ENCODE results near the gene ATP10A. TPM values are rescaled to one million over a fixed set of nuclear protein-coding genes. Genes with fewer than 3 reads are reported as not detected.

ATP10A gene
- total RNA-seq, 1 experiment from 2014 or later: not detected

- Histone ChIP-seq H3K9me3 (ENCODE audit: low read length) (0 out of 2 replicates have a peak, but pooled peaks cover 3% of the 10 kb centered on the region), H2AFZ (ENCODE audit: low read length) (no peak overlapping the region), H3K79me2 (ENCODE audit: low read length) (no peaks in the 10 kb centered on the region), H3K4me1 (ENCODE audit: low read length) (no peaks in the 10 kb centered on the region), H3K36me3 (ENCODE audit: insufficient read depth, low read length) (no peaks in the 10 kb centered on the region), H3K4me2 (ENCODE audit: low read depth, low read length, poor library complexity, severe bottlenecking) (no peak overlapping the region), H3K4me3 (ENCODE audit: low read length) (no peak overlapping the region), H3K9ac (ENCODE audit: low read length) (no peak overlapping the region), H3K27ac (ENCODE audit: low read length) (no peak overlapping the region), H4K20me1 (ENCODE audit: insufficient read depth, low read depth, low read length) (no peaks in the 10 kb centered on the region), H3K9me2 (replicated peaks; ENCODE audit: insufficient read depth, low read length) (no peaks in the 10 kb centered on the region), H3K27me3 (ENCODE audit: low read length) (no peaks in the 10 kb centered on the region)
- DNase-seq: no peak
Observed at GRCh38 chr15:25812073-25812472, 51.1 kb downstream of the ATP10A start.

GRCh38 chr15:25811481-25811906 is 51.6 kb downstream of the ATP10A start:
- Histone ChIP-seq H3K9me3 (ENCODE audit: low read length) (peaks cover 6% of the 10 kb centered on the region; the same call in 1 of the 2 replicates), H3K27ac (ENCODE audit: low read length) (no peak overlapping the region), H3K79me2 (ENCODE audit: low read length) (no peaks in the 10 kb centered on the region), H3K36me3 (ENCODE audit: insufficient read depth, low read length) (no peaks in the 10 kb centered on the region), H2AFZ (ENCODE audit: low read length) (no peak overlapping the region), H3K27me3 (ENCODE audit: low read length) (no peaks in the 10 kb centered on the region), H4K20me1 (ENCODE audit: insufficient read depth, low read depth, low read length) (no peaks in the 10 kb centered on the region), H3K4me1 (ENCODE audit: low read length) (no peaks in the 10 kb centered on the region), H3K9me2 (replicated peaks; ENCODE audit: insufficient read depth, low read length) (no peaks in the 10 kb centered on the region), H3K9ac (ENCODE audit: low read length) (no peak overlapping the region), H3K4me3 (ENCODE audit: low read length) (no peak overlapping the region), H3K4me2 (ENCODE audit: low read depth, low read length, poor library complexity, severe bottlenecking) (no peak overlapping the region)
- no peak for DNase-seq

GRCh38 chr15:25810631-25811091 is 52.5 kb downstream of the ATP10A start:
- H3K4me1 ChIP-seq (ENCODE audit: low read length): no peaks in the 10 kb centered on the region
- H3K27me3 ChIP-seq (ENCODE audit: low read length): no peaks in the 10 kb centered on the region
- H3K9ac ChIP-seq (ENCODE audit: low read length): no peak overlapping the region
- no peak overlapping the region for H3K4me3 ChIP-seq (ENCODE audit: low read length)
- H3K79me2 ChIP-seq (ENCODE audit: low read length): no peaks in the 10 kb centered on the region
- H3K27ac ChIP-seq (ENCODE audit: low read length): no peak overlapping the region
- DNase-seq: no peak
- no peaks in the 10 kb centered on the region for H3K9me2 ChIP-seq (replicated peaks; ENCODE audit: insufficient read depth, low read length)
- no peaks in the 10 kb centered on the region for H3K36me3 ChIP-seq (ENCODE audit: insufficient read depth, low read length)
- no peak overlapping the region for H3K4me2 ChIP-seq (ENCODE audit: low read depth, low read length, poor library complexity, severe bottlenecking)
- peaks cover 6% of the 10 kb centered on the region; the same call in 1 of the 2 replicates for H3K9me3 ChIP-seq (ENCODE audit: low read length)
- no peak overlapping the region for H2AFZ ChIP-seq (ENCODE audit: low read length)
- no peaks in the 10 kb centered on the region for H4K20me1 ChIP-seq (ENCODE audit: insufficient read depth, low read depth, low read length)

- H3K36me3 ChIP-seq (ENCODE audit: insufficient read depth, low read length): no peaks in the 10 kb centered on the region
- no peaks in the 10 kb centered on the region for H3K79me2 ChIP-seq (ENCODE audit: low read length)
- DNase-seq: no peak
- H3K9me2 ChIP-seq (replicated peaks; ENCODE audit: insufficient read depth, low read length): no peaks in the 10 kb centered on the region
- no peak overlapping the region for H3K9ac ChIP-seq (ENCODE audit: low read length)
- no peak overlapping the region for H2AFZ ChIP-seq (ENCODE audit: low read length)
- H3K4me1 ChIP-seq (ENCODE audit: low read length): no peaks in the 10 kb centered on the region
- H3K27ac ChIP-seq (ENCODE audit: low read length): no peak overlapping the region
- no peaks in the 10 kb centered on the region for H3K27me3 ChIP-seq (ENCODE audit: low read length)
- H3K9me3 ChIP-seq (ENCODE audit: low read length): peaks cover 6% of the 10 kb centered on the region
- no peak overlapping the region for H3K4me3 ChIP-seq (ENCODE audit: low read length)
- no peak overlapping the region for H3K4me2 ChIP-seq (ENCODE audit: low read depth, low read length, poor library complexity, severe bottlenecking)
- no peaks in the 10 kb centered on the region for H4K20me1 ChIP-seq (ENCODE audit: insufficient read depth, low read depth, low read length)
Observed at GRCh38 chr15:25810154-25810553, 53.0 kb downstream of the ATP10A start.

GRCh38 chr15:25807063-25807462 is 56.1 kb downstream of the ATP10A start:
- Histone ChIP-seq H3K9ac (ENCODE audit: low read length) (no peak overlapping the region), H3K4me1 (ENCODE audit: low read length) (no peaks in the 10 kb centered on the region), H3K27me3 (ENCODE audit: low read length) (no peaks in the 10 kb centered on the region), H3K79me2 (ENCODE audit: low read length) (no peaks in the 10 kb centered on the region), H3K4me3 (ENCODE audit: low read length) (no peak overlapping the region), H2AFZ (ENCODE audit: low read length) (no peak overlapping the region), H3K9me2 (replicated peaks; ENCODE audit: insufficient read depth, low read length) (no peaks in the 10 kb centered on the region), H3K27ac (ENCODE audit: low read length) (no peak overlapping the region), H3K9me3 (ENCODE audit: low read length) (peaks cover 15% of the 10 kb centered on the region), H3K36me3 (ENCODE audit: insufficient read depth, low read length) (no peaks in the 10 kb centered on the region), H4K20me1 (ENCODE audit: insufficient read depth, low read depth, low read length) (no peaks in the 10 kb centered on the region), H3K4me2 (ENCODE audit: low read depth, low read length, poor library complexity, severe bottlenecking) (no peak overlapping the region)
- DNase-seq: no peak

DNA sequence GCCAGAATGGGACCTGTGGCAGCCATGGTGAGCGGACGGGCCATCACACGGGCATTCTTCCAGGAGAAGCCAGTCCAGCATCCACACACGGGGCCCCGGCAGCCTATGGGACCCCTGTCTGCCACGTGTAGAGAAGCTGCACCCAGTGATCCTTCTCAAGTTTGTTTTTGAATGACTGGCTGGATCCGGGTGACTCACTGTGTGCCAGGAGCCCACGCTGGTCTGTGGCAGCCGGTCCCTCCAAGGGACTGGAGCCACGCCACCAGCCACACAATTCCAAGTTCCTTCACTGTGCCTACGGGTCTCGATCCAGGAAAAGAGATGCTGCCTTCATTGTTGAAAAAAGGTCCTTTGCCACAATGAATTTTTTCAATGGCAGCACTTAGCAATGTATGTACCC is 58.1 kb downstream of the ATP10A start:
- no peaks in the 10 kb centered on the region for H3K36me3 ChIP-seq (ENCODE audit: insufficient read depth, low read length)
- H4K20me1 ChIP-seq (ENCODE audit: insufficient read depth, low read depth, low read length): no peaks in the 10 kb centered on the region
- no peaks in the 10 kb centered on the region for H3K79me2 ChIP-seq (ENCODE audit: low read length)
- H3K4me2 ChIP-seq (ENCODE audit: low read depth, low read length, poor library complexity, severe bottlenecking): no peak overlapping the region
- DNase-seq: no peak
- no peak overlapping the region for H3K9ac ChIP-seq (ENCODE audit: low read length)
- H3K27ac ChIP-seq (ENCODE audit: low read length): no peak overlapping the region
- H2AFZ ChIP-seq (ENCODE audit: low read length): no peak overlapping the region
- no peaks in the 10 kb centered on the region for H3K27me3 ChIP-seq (ENCODE audit: low read length)
- no peak overlapping the region for H3K4me3 ChIP-seq (ENCODE audit: low read length)
- H3K9me2 ChIP-seq (replicated peaks; ENCODE audit: insufficient read depth, low read length): no peaks in the 10 kb centered on the region
- H3K4me1 ChIP-seq (ENCODE audit: low read length): no peaks in the 10 kb centered on the region
- H3K9me3 ChIP-seq (ENCODE audit: low read length): peaks cover 15% of the 10 kb centered on the region

- H3K4me2 ChIP-seq (ENCODE audit: low read depth, low read length, poor library complexity, severe bottlenecking): no peak overlapping the region
- H3K27me3 ChIP-seq (ENCODE audit: low read length): no peaks in the 10 kb centered on the region
- DNase-seq: no peak
Observed at GRCh38 chr15:25804451-25804850, 58.7 kb downstream of the ATP10A start.

GRCh38 chr15:25803541-25803940 is 59.6 kb downstream of the ATP10A start:
- Histone ChIP-seq H3K79me2 (ENCODE audit: low read length) (no peaks in the 10 kb centered on the region), H3K9me3 (ENCODE audit: low read length) (peaks cover 19% of the 10 kb centered on the region), H3K9me2 (replicated peaks; ENCODE audit: insufficient read depth, low read length) (no peaks in the 10 kb centered on the region), H3K27ac (ENCODE audit: low read length) (no peak overlapping the region), H3K4me2 (ENCODE audit: low read depth, low read length, poor library complexity, severe bottlenecking) (no peak overlapping the region), H4K20me1 (ENCODE audit: insufficient read depth, low read depth, low read length) (no peaks in the 10 kb centered on the region), H2AFZ (ENCODE audit: low read length) (no peak overlapping the region), H3K9ac (ENCODE audit: low read length) (no peak overlapping the region), H3K4me1 (ENCODE audit: low read length) (no peaks in the 10 kb centered on the region), H3K27me3 (ENCODE audit: low read length) (no peaks in the 10 kb centered on the region), H3K4me3 (ENCODE audit: low read length) (no peak overlapping the region), H3K36me3 (ENCODE audit: insufficient read depth, low read length) (no peaks in the 10 kb centered on the region)
- DNase-seq: no peak

More at GRCh38 chr15:25804451-25804850, 58.7 kb downstream of the ATP10A start:
- Histone ChIP-seq H3K9ac (ENCODE audit: low read length) (no peak overlapping the region), H3K79me2 (ENCODE audit: low read length) (no peaks in the 10 kb centered on the region), H3K4me1 (ENCODE audit: low read length) (no peaks in the 10 kb centered on the region), H3K36me3 (ENCODE audit: insufficient read depth, low read length) (no peaks in the 10 kb centered on the region), H4K20me1 (ENCODE audit: insufficient read depth, low read depth, low read length) (no peaks in the 10 kb centered on the region), H3K9me2 (replicated peaks; ENCODE audit: insufficient read depth, low read length) (no peaks in the 10 kb centered on the region), H2AFZ (ENCODE audit: low read length) (no peak overlapping the region), H3K4me3 (ENCODE audit: low read length) (no peak overlapping the region), H3K27ac (ENCODE audit: low read length) (no peak overlapping the region), H3K9me3 (ENCODE audit: low read length) (peaks cover 15% of the 10 kb centered on the region)

DNA sequence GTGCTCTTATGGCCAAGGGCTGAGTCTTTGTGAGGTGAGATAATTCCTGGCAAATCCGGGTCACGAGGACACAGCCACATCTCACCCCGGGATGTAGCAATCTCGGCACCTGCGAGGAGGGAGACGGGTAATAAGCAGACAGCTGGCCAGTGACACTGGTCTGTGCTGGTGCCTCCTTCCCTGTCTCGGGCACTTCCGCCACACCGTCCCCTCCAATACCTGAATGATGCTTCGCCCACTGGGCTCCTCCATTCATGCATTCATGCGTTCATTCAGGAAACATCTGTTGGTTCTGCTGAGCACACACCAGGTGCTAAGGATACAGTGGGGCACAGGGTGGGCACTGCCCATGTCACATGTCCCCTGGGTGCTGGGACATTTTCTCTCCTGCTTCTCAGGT is 60.1 kb downstream of the ATP10A start:
- Histone ChIP-seq H2AFZ (ENCODE audit: low read length) (no peak overlapping the region), H3K79me2 (ENCODE audit: low read length) (no peaks in the 10 kb centered on the region), H3K9me2 (replicated peaks; ENCODE audit: insufficient read depth, low read length) (no peaks in the 10 kb centered on the region), H3K36me3 (ENCODE audit: insufficient read depth, low read length) (no peaks in the 10 kb centered on the region), H4K20me1 (ENCODE audit: insufficient read depth, low read depth, low read length) (no peaks in the 10 kb centered on the region), H3K9ac (ENCODE audit: low read length) (no peak overlapping the region), H3K4me3 (ENCODE audit: low read length) (no peak overlapping the region), H3K9me3 (ENCODE audit: low read length) (peaks cover 20% of the 10 kb centered on the region), H3K27ac (ENCODE audit: low read length) (no peak overlapping the region), H3K27me3 (ENCODE audit: low read length) (no peaks in the 10 kb centered on the region), H3K4me1 (ENCODE audit: low read length) (no peaks in the 10 kb centered on the region), H3K4me2 (ENCODE audit: low read depth, low read length, poor library complexity, severe bottlenecking) (no peak overlapping the region)
- no peak for DNase-seq

Measured in Karpas-422 (cell line).